H1 (cell line): ENCODE measurements around the gene KLF7. TPM values are rescaled to one million over a fixed set of nuclear protein-coding genes. Genes with fewer than 3 reads are reported as not detected.

Source experiments
- ATF2 ChIP-seq: IDR thresholded peaks from 2 replicates; pipeline ENCODE4 v1.6.1; 2012; ENCODE audit warnings: low read length, inconsistent platforms
- POLR2A ChIP-seq, 2 experiments: IDR thresholded peaks; 1 replicate in 1 of 2; 2 replicates in 1 of 2; pipeline ENCODE4 v1.6.1; 2011; ENCODE audit warnings: low read depth in 2 of 2, low read length in 2 of 2, mild to moderate bottlenecking in 2 of 2; ENCODE audit errors: control extremely low read depth in 1 of 2
- YY1 ChIP-seq: IDR thresholded peaks from 2 replicates; pipeline ENCODE4 v1.6.1; 2011; ENCODE audit warnings: low read depth, mild to moderate bottlenecking, low read length
- polyA plus RNA-seq, 7 experiments: library from polyadenylated mRNA; depleted of rRNA in 3 of 7; stranded (reverse) in 5 of 7; unstranded in 2 of 7; fragments of >200 nt in 5 of 7; fragments of 200-250 nt in 2 of 7; gene quantifications; 1 replicate in 5 of 7; 2 replicates in 1 of 7; 4 replicates in 1 of 7; pipeline versions ENCODE4 v1.2.1 to v1.2.3, GENCODE V29; 2011 to 2013; ENCODE audit warnings: missing spikeins in 2 of 7, mixed read lengths in 2 of 7
- total RNA-seq: library from RNA; stranded (reverse); fragmentation: NEBNext Ultra II Directional; extraction: Animal tissue kit (Norgen Biotek cat#: 25700); gene quantifications from 2 replicates; pipeline ENCODE4 v1.2.1, GENCODE V29; 2021
- TF ChIP-seq, protein P1 (sequence below): IDR thresholded peaks from 2 replicates; pipeline ENCODE4 v1.6.1; 2012; ENCODE audit warnings: inconsistent platforms

KLF7 gene
- total and polyA plus RNA-seq, 2 of the 8 experiments (the other 6 are each of a cell fraction or from before 2014, with no cell fraction given), result 9.6 to 23.3 TPM

DNA sequence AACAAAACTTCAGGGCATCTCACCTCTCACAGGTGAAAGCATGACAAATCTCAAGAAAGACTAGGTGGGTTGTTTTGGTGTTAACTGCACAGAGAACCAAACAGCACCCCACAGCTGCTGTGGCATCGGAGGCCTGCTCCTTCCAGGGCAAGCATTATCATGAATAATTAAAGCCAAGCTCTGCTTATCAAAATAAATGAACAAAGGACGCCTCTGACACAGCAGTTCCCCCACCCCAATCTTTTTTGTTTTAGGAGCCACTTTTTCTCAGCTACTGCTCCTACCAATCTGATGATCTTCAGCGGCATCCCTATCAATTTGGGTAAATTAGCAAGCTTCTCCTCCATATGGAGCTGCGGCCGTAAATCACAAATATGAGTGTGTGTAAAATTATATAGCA lies 58.6 kb downstream of the KLF7 start (continued):
- TF ChIP-seq YY1, result no peak
- TF ChIP-seq POLR2A (IDR thresholded peaks at IDR 0.05; ENCODE audit: control extremely low read depth in 1 of 2, low read depth in 2 of 2, low read length in 2 of 2), result no peak
- TF ChIP-seq, protein P1, sequence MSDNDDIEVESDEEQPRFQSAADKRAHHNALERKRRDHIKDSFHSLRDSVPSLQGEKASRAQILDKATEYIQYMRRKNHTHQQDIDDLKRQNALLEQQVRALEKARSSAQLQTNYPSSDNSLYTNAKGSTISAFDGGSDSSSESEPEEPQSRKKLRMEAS, result no peak
- TF ChIP-seq ATF2, result no peak
- TF ChIP-seq, all 59 proteins: peak for 0
